ENCODE measurements around the gene CBX3.

DNA sequence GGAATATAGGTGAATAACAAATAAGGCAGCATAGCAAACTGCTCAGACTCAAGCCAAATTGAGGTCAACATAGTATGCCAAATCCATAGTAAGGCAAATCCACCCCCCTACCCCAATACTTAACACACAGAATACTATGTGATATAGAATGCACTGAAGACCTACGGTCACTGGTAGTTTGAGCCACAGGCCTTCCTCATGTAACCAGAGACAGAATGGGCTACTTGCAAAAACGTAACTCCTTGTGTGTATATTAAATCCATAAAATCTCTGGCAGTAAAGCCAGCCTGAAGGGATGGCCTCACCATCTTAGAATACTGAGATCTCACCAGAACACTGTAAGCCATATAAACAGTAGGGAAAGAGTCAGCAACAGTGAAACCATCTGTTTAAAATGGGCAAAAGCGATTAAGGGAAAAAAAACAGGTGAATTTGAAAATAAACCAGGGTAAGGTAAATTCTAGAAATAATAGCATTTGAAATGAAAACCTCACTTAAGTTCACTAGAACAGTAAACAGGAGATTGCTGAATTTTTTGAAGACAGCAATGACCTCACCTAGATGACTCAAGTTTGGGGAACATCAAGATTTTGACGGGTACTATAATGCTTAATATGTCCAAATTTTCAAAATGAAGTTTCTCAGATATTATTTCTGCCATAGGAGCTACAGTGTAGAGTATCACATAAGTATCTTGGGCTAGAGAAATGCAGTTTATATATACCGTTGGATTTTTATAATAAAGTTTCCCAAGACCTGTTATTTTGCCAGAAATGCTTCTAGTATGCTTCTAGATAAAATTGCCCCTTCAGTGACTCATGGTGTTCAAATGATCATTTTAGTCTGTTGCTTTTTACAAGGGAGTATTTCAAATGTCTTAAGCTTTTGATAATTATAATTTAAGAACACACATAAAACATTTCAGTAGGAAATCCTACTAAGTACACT is 14.9 kb upstream of the CBX3 start:
- TF ChIP-seq, protein P1, sequence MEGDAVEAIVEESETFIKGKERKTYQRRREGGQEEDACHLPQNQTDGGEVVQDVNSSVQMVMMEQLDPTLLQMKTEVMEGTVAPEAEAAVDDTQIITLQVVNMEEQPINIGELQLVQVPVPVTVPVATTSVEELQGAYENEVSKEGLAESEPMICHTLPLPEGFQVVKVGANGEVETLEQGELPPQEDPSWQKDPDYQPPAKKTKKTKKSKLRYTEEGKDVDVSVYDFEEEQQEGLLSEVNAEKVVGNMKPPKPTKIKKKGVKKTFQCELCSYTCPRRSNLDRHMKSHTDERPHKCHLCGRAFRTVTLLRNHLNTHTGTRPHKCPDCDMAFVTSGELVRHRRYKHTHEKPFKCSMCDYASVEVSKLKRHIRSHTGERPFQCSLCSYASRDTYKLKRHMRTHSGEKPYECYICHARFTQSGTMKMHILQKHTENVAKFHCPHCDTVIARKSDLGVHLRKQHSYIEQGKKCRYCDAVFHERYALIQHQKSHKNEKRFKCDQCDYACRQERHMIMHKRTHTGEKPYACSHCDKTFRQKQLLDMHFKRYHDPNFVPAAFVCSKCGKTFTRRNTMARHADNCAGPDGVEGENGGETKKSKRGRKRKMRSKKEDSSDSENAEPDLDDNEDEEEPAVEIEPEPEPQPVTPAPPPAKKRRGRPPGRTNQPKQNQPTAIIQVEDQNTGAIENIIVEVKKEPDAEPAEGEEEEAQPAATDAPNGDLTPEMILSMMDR (IDR thresholded peaks at IDR 0.05), result no peak
- TF ChIP-seq POLR2A (IDR thresholded peaks at IDR 0.05), result no peak

All from body of pancreas (tissue), 4 donors.